Stimulated activated CD4-positive, alpha-beta T cell treated with anti-CD3 and anti-CD28 coated beads, TNF-alpha, amount 100 ng/mL, for 24 hours (primary cell): ENCODE results near the gene RAB15.

Experiments used
- DNase-seq, 3 experiments: peaks; one replicate each; pipeline ENCODE4 v3.0.0-alpha.2; 2020; ENCODE audit warnings: low read depth in 3 of 3

RAB15 gene

GRCh38 chr14:64910847-64911495, 61.2 kb downstream of the RAB15 start:
- no peak for DNase-seq

GRCh38 chr14:64906022-64906421, 66.1 kb downstream of the RAB15 start:
- no peak for DNase-seq

- no peak for DNase-seq
Observed at GRCh38 chr14:64899958-64900357, 72.2 kb downstream of the RAB15 start.
